PC-9 (cell line): Measurements from ENCODE around the gene BCL6. TPM values are rescaled to one million over a fixed set of nuclear protein-coding genes. Genes with fewer than 3 reads are reported as not detected.

Source experiments
- BruUV-seq: library from RNA; stranded (reverse); fragments of 400-500 nt; replicated peaks from 2 replicates; lab custom pipeline; 2021; lab: Mats Ljungman, UMichigan
- CTCF ChIA-PET: fragments of 300-600 bp; sonication (Branson Sonifier 250); formaldehyde crosslinking; loops from one replicate; lab custom pipeline; 2022; ENCODE audit warnings: antibody characterized with exemption; lab: Charles Lee
- POLR2A ChIA-PET: fragments of 300-600 bp; sonication (Branson Sonifier 250); formaldehyde crosslinking; loops from one replicate; lab custom pipeline; 2022; ENCODE audit warnings: antibody characterized with exemption; ENCODE audit not compliant: unreplicated experiment; lab: Charles Lee
- DNase-seq, 2 experiments: peaks; one replicate each; pipeline versions ENCODE4 v3.0.0 to v3.0.0-alpha.2; 2015 to 2022; ENCODE audit warnings: mixed read lengths in 1 of 2
- H2AFZ ChIP-seq: fragments of 200-600 bp; sonication (generic); 2 replicates; pipeline ENCODE4 v1.8.1; 2017; ENCODE audit warnings: antibody characterized with exemption
- H3F3A ChIP-seq: fragments of 200-600 bp; sonication (generic); 2 replicates; pipeline ENCODE4 v1.8.1; 2017; ENCODE audit warnings: antibody characterized with exemption, mild to moderate bottlenecking, low read depth; ENCODE audit not compliant: insufficient read depth
- H3K27ac ChIP-seq: fragments of 200-600 bp; sonication (generic); 2 replicates; pipeline ENCODE4 v1.6.1; 2016; ENCODE audit warnings: mixed run types
- H3K27me3 ChIP-seq: fragments of 200-600 bp; sonication (generic); 2 replicates; pipeline ENCODE4 v1.6.1; 2016; ENCODE audit warnings: low read depth, mixed run types; ENCODE audit not compliant: insufficient read depth
- H3K36me3 ChIP-seq: fragments of 200-600 bp; sonication (generic); 2 replicates; pipeline ENCODE4 v1.6.1; 2016; ENCODE audit warnings: low read depth, mixed run types
- H3K4me1 ChIP-seq: fragments of 200-600 bp; sonication (generic); replicated peaks from 2 replicates; pipeline ENCODE4 v1.6.1; 2016; ENCODE audit warnings: mixed run types; ENCODE audit not compliant: insufficient read depth
- H3K4me2 ChIP-seq: fragments of 200-600 bp; sonication (generic); 2 replicates; pipeline ENCODE4 v1.6.1; 2017; ENCODE audit warnings: mixed run types
- H3K4me3 ChIP-seq: fragments of 200-600 bp; sonication (generic); 2 replicates; pipeline ENCODE4 v1.6.1; 2016; ENCODE audit warnings: mixed run types
- H3K79me2 ChIP-seq: fragments of 200-600 bp; sonication (generic); 2 replicates; pipeline ENCODE4 v1.6.1; 2017; ENCODE audit warnings: low read depth, mixed run types
- H3K9me2 ChIP-seq: fragments of 200-600 bp; sonication (generic); 2 replicates; pipeline ENCODE4 v1.8.1; 2017; ENCODE audit warnings: mild to moderate bottlenecking; ENCODE audit not compliant: insufficient read depth
- H3K9me3 ChIP-seq: fragments of 200-600 bp; sonication (generic); 2 replicates; pipeline ENCODE4 v1.8.1; 2016; ENCODE audit warnings: low read depth; ENCODE audit not compliant: insufficient read depth
- H4K20me1 ChIP-seq: fragments of 200-600 bp; sonication (generic); 2 replicates; pipeline ENCODE4 v1.8.1; 2017; ENCODE audit not compliant: insufficient read depth
- CTCF ChIP-seq: fragments of 200-600 bp; sonication (generic); conservative IDR thresholded peaks from 2 replicates; pipeline ENCODE4 v1.6.1; 2017; ENCODE audit warnings: mixed run types, antibody characterized with exemption, mild to moderate bottlenecking, moderate library complexity
- EZH2 ChIP-seq: fragments of 200-600 bp; sonication (generic); IDR thresholded peaks from 2 replicates; pipeline ENCODE4 v1.8.0; 2017; ENCODE audit warnings: antibody characterized with exemption, low read depth
- intact Hi-C: fragments of 100-400 bp; cut with micrococcal nuclease; formaldehyde crosslinking; loops from one replicate; pipeline ENCODE4 v1.10.0; 2022; ENCODE audit not compliant: unreplicated experiment
- total RNA-seq: library from RNA; stranded (reverse); gene quantifications from 2 replicates; pipeline ENCODE4 v1.2.3, GENCODE V29; 2021

The BCL6 gene
- total RNA-seq, 1 experiment from 2014 or later, result 42.2 TPM

- Histone ChIP-seq H3K27me3 (no peaks in the 10 kb centered on the region), H3K4me3 (no peak overlapping the region), H3K4me1 (no peaks in the 10 kb centered on the region), H3K9me3 (no peaks in the 10 kb centered on the region; the same call in 1 of the 2 replicates), H3K9me2 (no peaks in the 10 kb centered on the region), H3K36me3 (no peaks in the 10 kb centered on the region), H4K20me1 (no peaks in the 10 kb centered on the region), H3K27ac (no peak overlapping the region), H2AFZ (no peak overlapping the region), H3K79me2 (no peaks in the 10 kb centered on the region), H3F3A (no peaks in the 10 kb centered on the region), H3K4me2 (no peak overlapping the region)
- POLR2A ChIA-PET, result interaction anchor here (0.6 kb wide), 1 partner anchor 14 kb away, joined by 3 read pairs; no protein-coding TSS in a partner anchor
- intact Hi-C loops, result no loop called here
- no peak for DNase-seq
- TF ChIP-seq CTCF, result no peak
- no peak for TF ChIP-seq EZH2
- BruUV-seq, result no TSS peak
- CTCF ChIA-PET, result no interaction called here
Observed at GRCh38 chr3:187763850-187764648, 18.8 kb upstream of the BCL6 start.

- Histone ChIP-seq H3K27me3 (no peaks in the 10 kb centered on the region), H2AFZ (no peak overlapping the region), H3K4me2 (no peak overlapping the region), H3K36me3 (no peaks in the 10 kb centered on the region), H4K20me1 (no peaks in the 10 kb centered on the region), H3K9me3 (no peaks in the 10 kb centered on the region; the same call in 1 of the 2 replicates), H3K4me3 (no peak overlapping the region), H3K4me1 (no peaks in the 10 kb centered on the region), H3K9me2 (no peaks in the 10 kb centered on the region), H3F3A (no peaks in the 10 kb centered on the region), H3K79me2 (no peaks in the 10 kb centered on the region), H3K27ac (no peak overlapping the region)
- POLR2A ChIA-PET, result no interaction called here
- no peak for TF ChIP-seq CTCF
- TF ChIP-seq EZH2, result no peak
- BruUV-seq, result no TSS peak
- DNase-seq, result no peak
- intact Hi-C loops, result no loop called here
- CTCF ChIA-PET, result interaction anchor here (0.5 kb wide), 1 partner anchor 17 kb away, joined by 7 read pairs; no protein-coding TSS in a partner anchor
Observed at GRCh38 chr3:187762792-187763191, 17.5 kb upstream of the BCL6 start.

GRCh38 chr3:187759601-187760000, 14.3 kb upstream of the BCL6 start:
- Histone ChIP-seq H3K4me2 (no peak overlapping the region), H3K4me1 (no peaks in the 10 kb centered on the region), H3K27me3 (no peaks in the 10 kb centered on the region), H3K4me3 (no peak overlapping the region), H3K9me3 (peaks cover 3% of the 10 kb centered on the region; the same call in 1 of the 2 replicates), H4K20me1 (no peaks in the 10 kb centered on the region), H3K9me2 (no peaks in the 10 kb centered on the region), H3K79me2 (no peaks in the 10 kb centered on the region), H3K27ac (no peak overlapping the region), H3K36me3 (no peaks in the 10 kb centered on the region), H2AFZ (no peak overlapping the region), H3F3A (no peaks in the 10 kb centered on the region)
- ChIA-PET CTCF (no interaction called here), POLR2A (interaction anchor here (0.6 kb wide), 1 partner anchor 130 kb away, joined by 4 read pairs; no protein-coding TSS in a partner anchor)
- TF ChIP-seq CTCF (no peak), EZH2 (no peak)
- BruUV-seq, result no TSS peak
- DNase-seq, result no peak
- intact Hi-C loops, result no loop called here
